Measurements from ENCODE around the gene C2orf72. TPM values are rescaled to one million over a fixed set of nuclear protein-coding genes. Genes with fewer than 3 reads are reported as not detected.
"Not testable (repeated sequence)": the region's sequence is repeated elsewhere in the genome, so short reads cannot be mapped to it uniquely, and the experiment has no call there.

The C2orf72 gene
- total RNA-seq, 1 experiment from 2014 or later, result 3.2 TPM

- TF ChIP-seq TCF7L2 (IDR thresholded peaks at IDR 0.05; ENCODE audit: low read depth, low read length), result no peak
- no peak for TF ChIP-seq SIN3A (IDR thresholded peaks at IDR 0.05; ENCODE audit: borderline replicate concordance, insufficient read depth, low read depth, low read length)
- TF ChIP-seq REST (IDR thresholded peaks at IDR 0.05; ENCODE audit: insufficient read depth in 1 of 2, low read depth in 2 of 2, low read length in 1 of 2), result no peak
- no peak for TF ChIP-seq POLR2AphosphoS5 (IDR thresholded peaks at IDR 0.05; ENCODE audit: low read depth, low read length)
- intact Hi-C loops (cut with micrococcal nuclease; ENCODE audit: unreplicated experiment) (no loop called here), in situ Hi-C loops (cut with HindIII; ENCODE audit: low pct_unique_long_range_greater_than_20kb, low sequenced_read_pairs) (no loop called here)
- H3K27ac ChIP-seq (ENCODE audit: low read length), result no peak overlapping the region
- BruUV-seq (replicated peaks), result no TSS peak
- H3K9me3 ChIP-seq (ENCODE audit: control insufficient read depth, insufficient read depth, low read depth, low read length), result no peaks in the 10 kb centered on the region
- no peaks in the 10 kb centered on the region for H3K36me3 ChIP-seq (ENCODE audit: control insufficient read depth, insufficient read depth, low read length)
- ChIA-PET CTCF (no interaction called here), POLR2A (no interaction called here)
- DNase-seq (ENCODE audit: low read depth, low spot score) (no peak), ATAC-seq (no peak)
- no peaks in the 10 kb centered on the region for H3K4me1 ChIP-seq (ENCODE audit: control insufficient read depth, insufficient read depth, low read length)
- H3K4me3 ChIP-seq (ENCODE audit: low read depth in 2 of 2, low read length in 2 of 2), result no peak overlapping the region
- peaks cover 9% of the 10 kb centered on the region for H3K27me3 ChIP-seq (ENCODE audit: control insufficient read depth, insufficient read depth, low read length)
Observed at GRCh38 chr2:231002641-231003040, 34.7 kb upstream of the C2orf72 start.

- no peak overlapping the region for H3K4me3 ChIP-seq (ENCODE audit: low read depth in 2 of 2, low read length in 2 of 2)
- H3K27ac ChIP-seq (ENCODE audit: low read length), result no peak overlapping the region
- no peaks in the 10 kb centered on the region for H3K9me3 ChIP-seq (ENCODE audit: control insufficient read depth, insufficient read depth, low read depth, low read length)
- in situ Hi-C loops (cut with HindIII; ENCODE audit: low pct_unique_long_range_greater_than_20kb, low sequenced_read_pairs) (no loop called here), intact Hi-C loops (cut with micrococcal nuclease; ENCODE audit: unreplicated experiment) (no loop called here)
- H3K27me3 ChIP-seq (ENCODE audit: control insufficient read depth, insufficient read depth, low read length), result peaks cover 9% of the 10 kb centered on the region
- POLR2A ChIA-PET, result no interaction called here
- H3K4me1 ChIP-seq (ENCODE audit: control insufficient read depth, insufficient read depth, low read length), result no peaks in the 10 kb centered on the region
- no peaks in the 10 kb centered on the region for H3K36me3 ChIP-seq (ENCODE audit: control insufficient read depth, insufficient read depth, low read length)
- BruUV-seq (replicated peaks), result no TSS peak
- CTCF ChIA-PET, result no interaction called here
- TF ChIP-seq POLR2AphosphoS5 (IDR thresholded peaks at IDR 0.05; ENCODE audit: low read depth, low read length) (no peak), SIN3A (IDR thresholded peaks at IDR 0.05; ENCODE audit: borderline replicate concordance, insufficient read depth, low read depth, low read length) (no peak), CTCF (IDR thresholded peaks at IDR 0.05) (no peak), TCF7L2 (IDR thresholded peaks at IDR 0.05; ENCODE audit: low read depth, low read length) (no peak), REST (IDR thresholded peaks at IDR 0.05; ENCODE audit: insufficient read depth in 1 of 2, low read depth in 2 of 2, low read length in 1 of 2) (no peak)
- ATAC-seq (no peak), DNase-seq (ENCODE audit: low read depth, low spot score) (no peak)
Observed at GRCh38 chr2:231003186-231003585, 34.1 kb upstream of the C2orf72 start.

GRCh38 chr2:231004930-231005329 is 32.4 kb upstream of the C2orf72 start:
- H3K9me3 ChIP-seq (ENCODE audit: control insufficient read depth, insufficient read depth, low read depth, low read length); ATAC-seq; intact Hi-C loops (cut with micrococcal nuclease; ENCODE audit: unreplicated experiment); H3K4me1 ChIP-seq (ENCODE audit: control insufficient read depth, insufficient read depth, low read length); H3K27ac ChIP-seq (ENCODE audit: low read length); H3K27me3 ChIP-seq (ENCODE audit: control insufficient read depth, insufficient read depth, low read length); DNase-seq (ENCODE audit: low read depth, low spot score); BruUV-seq (replicated peaks); H3K4me3 ChIP-seq (ENCODE audit: low read depth in 2 of 2, low read length in 2 of 2); in situ Hi-C loops (cut with HindIII; ENCODE audit: low pct_unique_long_range_greater_than_20kb, low sequenced_read_pairs); H3K36me3 ChIP-seq (ENCODE audit: control insufficient read depth, insufficient read depth, low read length); CTCF ChIA-PET: not testable (repeated sequence)
- POLR2A ChIA-PET, result interaction anchor here (0.6 kb wide), 1 partner anchor 223 kb away, joined by 3 read pairs; no protein-coding TSS in a partner anchor

All from Panc1 (cell line).